ENCODE data around the gene PANX3. TPM values are rescaled to one million over a fixed set of nuclear protein-coding genes. Genes with fewer than 3 reads are reported as not detected.
"Not testable (repeated sequence)": the region's sequence is repeated elsewhere in the genome, so short reads cannot be mapped to it uniquely, and the experiment has no call there.

PANX3 gene
- polyA plus RNA-seq, 1 donor (not counting 4 experiments of a cell fraction or from before 2014, with no cell fraction given), result not detected

DNA sequence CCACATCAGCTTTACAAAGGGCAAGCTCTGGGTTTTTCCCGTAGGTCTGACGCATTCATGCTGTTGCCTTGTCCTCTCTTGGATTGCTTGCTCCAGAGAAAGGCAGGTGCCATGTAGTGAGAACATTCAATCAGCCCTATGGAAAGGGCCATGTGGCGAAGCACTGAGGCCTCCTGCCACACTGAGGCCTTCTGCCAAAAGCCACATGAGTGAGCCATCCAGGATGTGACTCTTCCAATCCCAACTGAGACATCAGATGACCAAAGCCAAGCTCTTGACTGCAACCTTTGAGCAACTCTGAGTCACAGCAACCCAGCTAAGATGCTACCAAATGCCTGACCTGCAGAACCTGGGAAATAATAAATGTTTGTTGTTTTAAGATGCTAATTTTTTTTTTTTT lies 9.0 kb upstream of the PANX3 start:
- Histone ChIP-seq H3K4me3 (ENCODE audit: control insufficient read depth in 2 of 3, extremely low read depth in 1 of 3, insufficient read depth in 2 of 3, low read depth in 1 of 3, low read length in 3 of 3) (no peak overlapping the region), H3K27me3 (ENCODE audit: control insufficient read depth, extremely low read depth, insufficient read depth, low read length) (peaks cover 4% of the 10 kb centered on the region), H3K79me2 (ENCODE audit: control insufficient read depth, insufficient read depth, low read length) (no peaks in the 10 kb centered on the region), H3K9ac (ENCODE audit: control insufficient read depth, extremely low read depth, insufficient read depth, low read length) (no peak overlapping the region), H3K9me1 (ENCODE audit: control insufficient read depth, extremely low read depth, insufficient read depth, low read length) (no peaks in the 10 kb centered on the region), H3K4me1 (ENCODE audit: control insufficient read depth, extremely low read depth, insufficient read depth, low read length) (no peaks in the 10 kb centered on the region), H3K4me2 (ENCODE audit: control insufficient read depth, extremely low read depth, insufficient read depth, low read depth, low read length) (no peak overlapping the region), H4K20me1 (ENCODE audit: control insufficient read depth, extremely low read depth, insufficient read depth, low read length) (no peaks in the 10 kb centered on the region), H3K27ac (ENCODE audit: control insufficient read depth, insufficient read depth, low read length) (no peak overlapping the region), H2AFZ (ENCODE audit: control insufficient read depth, low read length) (no peak overlapping the region), H3K9me3 (ENCODE audit: control insufficient read depth, low read depth, low read length) (no peaks in the 10 kb centered on the region), H3K36me3 (ENCODE audit: control insufficient read depth in 2 of 2, extremely low read depth in 1 of 2, insufficient read depth in 2 of 2, low read length in 2 of 2) (no peaks in the 10 kb centered on the region)
- DNase-seq (ENCODE audit: low read depth, low spot score), result no peak
- dilution Hi-C loops (cut with MboI; ENCODE audit: extremely low pct_ligation_motif_present, low sequenced_read_pairs), result no loop called here
- FAIRE-seq, result no peak
- TF ChIP-seq EZH2 (IDR thresholded peaks at IDR 0.05; ENCODE audit: low read length), result no peak
- TF ChIP-seq, protein P1, sequence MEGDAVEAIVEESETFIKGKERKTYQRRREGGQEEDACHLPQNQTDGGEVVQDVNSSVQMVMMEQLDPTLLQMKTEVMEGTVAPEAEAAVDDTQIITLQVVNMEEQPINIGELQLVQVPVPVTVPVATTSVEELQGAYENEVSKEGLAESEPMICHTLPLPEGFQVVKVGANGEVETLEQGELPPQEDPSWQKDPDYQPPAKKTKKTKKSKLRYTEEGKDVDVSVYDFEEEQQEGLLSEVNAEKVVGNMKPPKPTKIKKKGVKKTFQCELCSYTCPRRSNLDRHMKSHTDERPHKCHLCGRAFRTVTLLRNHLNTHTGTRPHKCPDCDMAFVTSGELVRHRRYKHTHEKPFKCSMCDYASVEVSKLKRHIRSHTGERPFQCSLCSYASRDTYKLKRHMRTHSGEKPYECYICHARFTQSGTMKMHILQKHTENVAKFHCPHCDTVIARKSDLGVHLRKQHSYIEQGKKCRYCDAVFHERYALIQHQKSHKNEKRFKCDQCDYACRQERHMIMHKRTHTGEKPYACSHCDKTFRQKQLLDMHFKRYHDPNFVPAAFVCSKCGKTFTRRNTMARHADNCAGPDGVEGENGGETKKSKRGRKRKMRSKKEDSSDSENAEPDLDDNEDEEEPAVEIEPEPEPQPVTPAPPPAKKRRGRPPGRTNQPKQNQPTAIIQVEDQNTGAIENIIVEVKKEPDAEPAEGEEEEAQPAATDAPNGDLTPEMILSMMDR (optimal IDR thresholded peaks at IDR 0.05 in 1 of 3, IDR thresholded peaks at IDR 0.05 in 1 of 3, conservative IDR thresholded peaks at IDR 0.05 in 1 of 3; ENCODE audit: extremely low read depth in 1 of 3, insufficient read depth in 2 of 3, low read length in 3 of 3), result no peak

DNA sequence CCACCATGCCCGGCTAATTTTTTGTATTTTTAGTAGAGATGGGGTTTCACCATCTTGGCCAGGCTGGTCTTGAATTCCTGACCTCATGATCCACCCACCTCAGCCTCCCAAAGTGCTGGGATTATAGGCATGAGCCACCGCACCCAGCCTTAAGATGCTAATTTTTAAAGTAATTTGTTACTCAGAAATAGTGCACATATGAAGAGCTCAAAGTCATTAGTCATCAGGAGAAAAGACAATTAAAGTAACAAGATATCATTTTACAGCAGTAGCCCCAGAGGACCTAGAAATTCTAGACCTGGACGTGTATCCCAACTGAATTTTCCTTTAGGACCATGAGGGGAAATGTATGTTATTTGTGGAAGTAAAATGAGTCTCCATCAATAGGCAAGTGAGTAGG lies 8.5 kb upstream of the PANX3 start:
- dilution Hi-C loops (cut with MboI; ENCODE audit: extremely low pct_ligation_motif_present, low sequenced_read_pairs); H3K36me3 ChIP-seq (ENCODE audit: control insufficient read depth in 2 of 2, extremely low read depth in 1 of 2, insufficient read depth in 2 of 2, low read length in 2 of 2); H3K4me1 ChIP-seq (ENCODE audit: control insufficient read depth, extremely low read depth, insufficient read depth, low read length); H2AFZ ChIP-seq (ENCODE audit: control insufficient read depth, low read length); H3K4me2 ChIP-seq (ENCODE audit: control insufficient read depth, extremely low read depth, insufficient read depth, low read depth, low read length); H4K20me1 ChIP-seq (ENCODE audit: control insufficient read depth, extremely low read depth, insufficient read depth, low read length); DNase-seq (ENCODE audit: low read depth, low spot score); H3K79me2 ChIP-seq (ENCODE audit: control insufficient read depth, insufficient read depth, low read length); H3K4me3 ChIP-seq (ENCODE audit: control insufficient read depth in 2 of 3, extremely low read depth in 1 of 3, insufficient read depth in 2 of 3, low read depth in 1 of 3, low read length in 3 of 3); H3K27me3 ChIP-seq (ENCODE audit: control insufficient read depth, extremely low read depth, insufficient read depth, low read length); FAIRE-seq; H3K9ac ChIP-seq (ENCODE audit: control insufficient read depth, extremely low read depth, insufficient read depth, low read length); H3K9me3 ChIP-seq (ENCODE audit: control insufficient read depth, low read depth, low read length); H3K9me1 ChIP-seq (ENCODE audit: control insufficient read depth, extremely low read depth, insufficient read depth, low read length); H3K27ac ChIP-seq (ENCODE audit: control insufficient read depth, insufficient read depth, low read length): not testable (repeated sequence)

DNA sequence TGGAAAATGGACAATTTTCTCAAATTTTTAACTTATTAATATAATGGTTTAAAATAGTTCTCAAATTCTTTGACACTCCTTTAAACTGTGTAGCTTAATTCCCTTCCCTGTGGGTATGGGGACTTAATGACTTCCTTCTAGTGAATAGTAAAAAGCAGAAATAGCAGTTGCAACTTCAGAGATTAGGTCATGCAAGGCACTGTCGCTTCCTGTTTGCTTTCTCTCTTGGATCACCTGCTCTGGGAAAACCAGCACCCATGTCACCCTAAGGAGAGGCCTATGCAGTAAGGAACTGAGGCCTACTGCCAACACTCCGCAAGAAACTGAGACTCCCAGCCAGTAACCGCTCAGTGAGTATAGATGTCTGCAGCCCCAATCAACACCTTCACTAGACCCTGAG lies 5.5 kb upstream of the PANX3 start:
- Histone ChIP-seq H3K36me3 (ENCODE audit: control insufficient read depth in 2 of 2, extremely low read depth in 1 of 2, insufficient read depth in 2 of 2, low read length in 2 of 2) (no peaks in the 10 kb centered on the region), H3K9me1 (ENCODE audit: control insufficient read depth, extremely low read depth, insufficient read depth, low read length) (no peaks in the 10 kb centered on the region), H3K9ac (ENCODE audit: control insufficient read depth, extremely low read depth, insufficient read depth, low read length) (no peak overlapping the region), H3K4me2 (ENCODE audit: control insufficient read depth, extremely low read depth, insufficient read depth, low read depth, low read length) (no peak overlapping the region), H3K9me3 (ENCODE audit: control insufficient read depth, low read depth, low read length) (no peaks in the 10 kb centered on the region), H3K4me1 (ENCODE audit: control insufficient read depth, extremely low read depth, insufficient read depth, low read length) (no peaks in the 10 kb centered on the region), H3K79me2 (ENCODE audit: control insufficient read depth, insufficient read depth, low read length) (no peaks in the 10 kb centered on the region), H4K20me1 (ENCODE audit: control insufficient read depth, extremely low read depth, insufficient read depth, low read length) (no peaks in the 10 kb centered on the region), H2AFZ (ENCODE audit: control insufficient read depth, low read length) (no peak overlapping the region), H3K4me3 (ENCODE audit: control insufficient read depth in 2 of 3, extremely low read depth in 1 of 3, insufficient read depth in 2 of 3, low read depth in 1 of 3, low read length in 3 of 3) (no peak overlapping the region), H3K27ac (ENCODE audit: control insufficient read depth, insufficient read depth, low read length) (no peak overlapping the region), H3K27me3 (ENCODE audit: control insufficient read depth, extremely low read depth, insufficient read depth, low read length) (peaks cover 4% of the 10 kb centered on the region)
- DNase-seq (ENCODE audit: low read depth, low spot score) (no peak), FAIRE-seq (no peak)
- TF ChIP-seq, protein P1 (optimal IDR thresholded peaks at IDR 0.05 in 1 of 3, IDR thresholded peaks at IDR 0.05 in 1 of 3, conservative IDR thresholded peaks at IDR 0.05 in 1 of 3; ENCODE audit: extremely low read depth in 1 of 3, insufficient read depth in 2 of 3, low read length in 3 of 3), result no peak
- no peak for TF ChIP-seq EZH2 (IDR thresholded peaks at IDR 0.05; ENCODE audit: low read length)
- dilution Hi-C loops (cut with MboI; ENCODE audit: extremely low pct_ligation_motif_present, low sequenced_read_pairs), result no loop called here
